ENCODE results near the gene BTD. TPM values are rescaled to one million over a fixed set of nuclear protein-coding genes. Genes with fewer than 3 reads are reported as not detected.
A peak's percentile ranks its signal among the peaks of the same experiment; 100 is the strongest.

BTD gene
- total RNA-seq, 1 experiment from 2014 or later = 5.6 TPM

DNA sequence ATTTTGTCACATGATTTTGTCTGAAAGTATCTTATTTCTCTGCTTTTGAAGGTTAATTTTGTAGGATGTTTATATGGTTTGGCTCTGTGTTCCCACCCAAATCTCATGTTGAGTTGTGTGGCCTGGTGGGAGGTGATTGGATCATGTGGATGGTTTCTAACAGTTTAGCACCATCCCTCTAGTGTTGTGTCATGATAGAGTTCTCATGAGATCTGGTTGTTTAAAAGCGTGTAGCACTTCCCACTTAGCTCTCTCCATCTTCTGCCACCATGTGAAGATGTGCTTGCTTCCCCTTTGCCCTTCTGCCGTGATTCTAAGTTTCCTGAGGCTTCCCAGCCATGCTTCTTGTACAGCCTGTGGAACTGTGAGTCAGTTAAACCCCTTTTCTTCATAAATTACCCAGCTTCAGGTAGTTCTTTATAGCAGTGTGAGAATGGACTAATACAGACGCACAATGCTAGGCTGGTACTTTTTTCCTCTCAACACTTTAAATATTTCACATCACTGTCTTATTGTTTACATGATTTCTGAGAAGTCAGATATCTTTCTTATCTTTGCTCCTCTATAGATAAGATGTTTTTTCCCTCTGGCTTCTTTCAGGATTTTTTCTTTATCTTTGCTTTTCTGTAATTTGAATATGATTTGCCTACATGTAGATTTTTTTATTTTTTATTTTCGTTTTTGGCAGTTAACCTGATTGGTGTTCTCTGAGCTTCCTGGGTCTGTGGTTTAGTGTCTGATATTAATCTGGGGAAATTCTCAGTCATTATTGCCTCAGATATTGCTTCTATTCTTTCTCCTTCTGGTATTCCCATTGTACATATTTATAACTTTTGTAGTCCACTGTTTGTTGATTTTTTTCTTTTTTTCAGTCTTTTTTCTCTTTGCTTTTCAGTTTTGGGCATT, 22.2 kb downstream of the BTD start:
- ChIA-PET CTCF (no interaction called here), POLR2A (ENCODE audit: low non-redundant PET) (interaction anchor here (0.6 kb wide), 1 partner anchor 12 kb away, joined by 3 read pairs; no protein-coding TSS in a partner anchor)
- no peak overlapping the region for H3K27ac ChIP-seq (ENCODE audit: low read depth, low read length, poor library complexity, severe bottlenecking)
- H3K36me3 ChIP-seq (ENCODE audit: insufficient read depth, low read length, poor library complexity, severe bottlenecking) = no peaks in the 10 kb centered on the region
- no peaks in the 10 kb centered on the region for H3K27me3 ChIP-seq (replicated peaks; ENCODE audit: insufficient read depth, low read depth, low read length, poor library complexity)
- H3K9me3 ChIP-seq (ENCODE audit: low read depth, low read length, poor library complexity, severe bottlenecking) = peaks cover 8% of the 10 kb centered on the region
- DNase-seq (ENCODE audit: low spot score) = no peak
- intact Hi-C loops (cut with micrococcal nuclease; ENCODE audit: unreplicated experiment) = no loop called here
- BruUV-seq (replicated peaks) = no TSS peak
- H3K4me1 ChIP-seq (ENCODE audit: insufficient read depth, low read length, poor library complexity, severe bottlenecking) = no peaks in the 10 kb centered on the region
- TF ChIP-seq CTCF (conservative IDR thresholded peaks at IDR 0.05; ENCODE audit: low read depth, low read length) = no peak
- TF ChIP-seq EZH2 (IDR thresholded peaks at IDR 0.05; ENCODE audit: borderline replicate concordance, low read depth, low read length, poor library complexity, severe bottlenecking) = no peak
- H3K4me3 ChIP-seq (ENCODE audit: low read depth, low read length, poor library complexity, severe bottlenecking) = no peak overlapping the region

- Histone ChIP-seq H3K36me3 (ENCODE audit: insufficient read depth, low read length, poor library complexity, severe bottlenecking) (no peaks in the 10 kb centered on the region), H3K27ac (ENCODE audit: low read depth, low read length, poor library complexity, severe bottlenecking) (no peak overlapping the region), H3K9me3 (ENCODE audit: low read depth, low read length, poor library complexity, severe bottlenecking) (no peaks in the 10 kb centered on the region), H3K27me3 (replicated peaks; ENCODE audit: insufficient read depth, low read depth, low read length, poor library complexity) (no peaks in the 10 kb centered on the region), H3K4me1 (ENCODE audit: insufficient read depth, low read length, poor library complexity, severe bottlenecking) (peaks cover 12% of the 10 kb centered on the region), H3K4me3 (ENCODE audit: low read depth, low read length, poor library complexity, severe bottlenecking) (no peak overlapping the region)
- no peak for TF ChIP-seq CTCF (conservative IDR thresholded peaks at IDR 0.05; ENCODE audit: low read depth, low read length)
- no peak for TF ChIP-seq EZH2 (IDR thresholded peaks at IDR 0.05; ENCODE audit: borderline replicate concordance, low read depth, low read length, poor library complexity, severe bottlenecking)
- DNase-seq (ENCODE audit: low spot score) = no peak
- BruUV-seq (replicated peaks) = no TSS peak
- intact Hi-C loops (cut with micrococcal nuclease; ENCODE audit: unreplicated experiment) = no loop called here
- CTCF ChIA-PET = no interaction called here
- POLR2A ChIA-PET (ENCODE audit: low non-redundant PET) = no interaction called here
These were observed 27.4 kb downstream of the BTD start for GRCh38 chr3:15628967-15629366.

DNA sequence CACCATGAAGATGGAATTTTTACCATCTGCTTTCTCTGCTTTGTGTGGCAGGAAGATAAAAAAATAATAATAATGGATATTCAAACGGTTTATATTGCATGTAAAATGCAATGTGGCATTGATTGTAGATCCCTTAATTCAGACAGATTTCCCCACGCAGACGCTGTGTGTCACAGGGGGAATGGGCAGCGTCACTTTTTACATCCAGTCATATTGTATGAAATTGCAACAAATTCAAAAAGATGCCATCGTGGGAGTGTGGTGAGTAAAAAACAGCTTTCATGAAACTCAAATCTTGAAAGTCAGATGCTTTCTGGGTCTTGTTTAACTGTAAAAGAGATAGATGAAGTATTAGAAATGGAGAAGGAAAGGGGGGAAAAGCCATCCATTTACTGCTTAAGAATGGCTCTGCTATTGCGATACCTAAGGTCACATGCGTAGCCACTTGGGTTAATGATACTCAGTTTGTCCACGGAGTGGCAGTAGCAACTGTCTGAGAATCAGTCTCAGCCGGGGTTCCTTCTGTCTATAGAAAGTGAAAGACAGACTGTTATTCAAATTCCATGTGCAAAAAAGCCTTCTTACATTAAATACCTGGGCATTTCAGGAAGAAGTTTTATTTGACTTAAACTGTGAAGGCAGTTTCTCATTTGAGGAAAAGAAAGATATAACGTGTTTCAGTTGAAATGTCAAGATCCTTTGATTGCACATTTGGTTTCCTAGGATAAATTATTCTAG, 28.5 kb downstream of the BTD start:
- no peaks in the 10 kb centered on the region for H3K27me3 ChIP-seq (replicated peaks; ENCODE audit: insufficient read depth, low read depth, low read length, poor library complexity)
- H3K27ac ChIP-seq (ENCODE audit: low read depth, low read length, poor library complexity, severe bottlenecking) = no peak overlapping the region
- peak overlapping the region; percentile 20 for H3K4me3 ChIP-seq (ENCODE audit: low read depth, low read length, poor library complexity, severe bottlenecking)
- peak; percentile 84 for TF ChIP-seq CTCF (conservative IDR thresholded peaks at IDR 0.05; ENCODE audit: low read depth, low read length)
- TF ChIP-seq EZH2 (IDR thresholded peaks at IDR 0.05; ENCODE audit: borderline replicate concordance, low read depth, low read length, poor library complexity, severe bottlenecking) = no peak
- no peaks in the 10 kb centered on the region for H3K9me3 ChIP-seq (ENCODE audit: low read depth, low read length, poor library complexity, severe bottlenecking)
- H3K4me1 ChIP-seq (ENCODE audit: insufficient read depth, low read length, poor library complexity, severe bottlenecking) = peaks cover 22% of the 10 kb centered on the region
- peak; percentile 87 for DNase-seq (ENCODE audit: low spot score)
- intact Hi-C loops (cut with micrococcal nuclease; ENCODE audit: unreplicated experiment) = loop anchor here (1.0 to 5.0 kb wide), 3 partner anchors 182 to 617 kb away; no protein-coding TSS in a partner anchor
- no peaks in the 10 kb centered on the region for H3K36me3 ChIP-seq (ENCODE audit: insufficient read depth, low read length, poor library complexity, severe bottlenecking)
- BruUV-seq (replicated peaks) = no TSS peak
- POLR2A ChIA-PET (ENCODE audit: low non-redundant PET) = no interaction called here
- CTCF ChIA-PET = no interaction called here

All from A673 (cell line).